Dedifferentiated amniotic fluid mesenchymal stem cell (primary cell): ENCODE measurements around the gene GNB4.

Experiments used
- DNase-seq: peaks from one replicate; pipeline ENCODE4 v3.0.0-alpha.2; 2016; ENCODE audit errors: extremely low spot score

Gene GNB4

DNA sequence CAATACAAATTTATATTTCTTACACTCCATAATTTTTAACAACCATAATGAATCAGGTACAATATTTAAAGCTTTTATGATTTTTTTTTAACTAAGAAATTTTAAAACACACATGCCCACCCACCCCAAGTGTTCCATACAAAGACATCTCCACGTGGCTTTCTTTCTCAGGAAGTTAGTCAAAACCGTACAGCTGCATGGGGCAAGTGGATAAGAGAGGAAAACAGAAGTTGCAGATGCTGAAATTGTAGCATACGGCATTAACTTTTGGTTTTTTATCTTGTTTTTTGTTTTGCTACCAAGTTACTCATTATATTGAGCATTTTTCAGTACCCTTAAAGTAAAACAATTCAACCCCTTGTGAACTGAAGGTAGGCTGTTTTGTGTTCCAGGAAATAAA, 14.8 kb downstream of the GNB4 start:
- DNase-seq: no peak

DNA sequence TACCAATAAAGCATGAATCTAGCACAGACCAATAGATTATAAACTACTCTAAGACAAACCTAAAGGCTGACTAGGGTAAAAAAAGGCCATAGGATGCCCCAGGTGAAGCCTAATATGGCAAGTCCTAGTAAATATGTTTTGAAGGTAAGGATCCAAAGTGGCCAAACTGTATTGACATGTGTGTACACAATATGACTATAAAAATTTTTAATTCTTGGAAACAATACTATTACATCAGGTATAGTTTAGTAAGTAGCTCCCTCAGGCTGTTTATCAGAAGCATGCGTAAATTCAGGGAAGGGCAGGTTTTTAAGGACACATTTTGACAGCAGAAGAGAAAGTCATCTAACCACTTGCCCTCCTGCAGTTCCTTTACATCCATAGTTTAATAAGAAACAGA, 18.8 kb downstream of the GNB4 start:
- no peak for DNase-seq

DNA sequence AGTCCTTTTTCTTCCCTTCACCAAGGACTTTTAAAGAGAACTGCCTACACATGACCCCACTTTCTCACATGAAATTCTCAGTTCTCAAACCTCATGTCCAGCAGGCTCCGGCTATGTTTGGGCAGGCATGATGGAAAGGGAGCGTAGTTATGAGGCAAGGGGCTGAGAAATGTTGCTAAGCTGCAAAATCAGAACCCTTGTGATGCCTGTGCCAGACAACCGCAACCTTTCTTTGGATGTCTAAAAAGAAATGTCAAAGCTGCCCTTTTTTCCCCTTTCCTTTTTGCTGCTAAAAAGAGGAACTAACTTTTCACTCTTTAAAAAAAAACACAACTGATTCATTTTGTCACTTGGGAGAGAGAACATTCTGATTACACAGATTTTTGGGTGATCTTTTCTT, 19.2 kb downstream of the GNB4 start:
- DNase-seq: no peak

DNA sequence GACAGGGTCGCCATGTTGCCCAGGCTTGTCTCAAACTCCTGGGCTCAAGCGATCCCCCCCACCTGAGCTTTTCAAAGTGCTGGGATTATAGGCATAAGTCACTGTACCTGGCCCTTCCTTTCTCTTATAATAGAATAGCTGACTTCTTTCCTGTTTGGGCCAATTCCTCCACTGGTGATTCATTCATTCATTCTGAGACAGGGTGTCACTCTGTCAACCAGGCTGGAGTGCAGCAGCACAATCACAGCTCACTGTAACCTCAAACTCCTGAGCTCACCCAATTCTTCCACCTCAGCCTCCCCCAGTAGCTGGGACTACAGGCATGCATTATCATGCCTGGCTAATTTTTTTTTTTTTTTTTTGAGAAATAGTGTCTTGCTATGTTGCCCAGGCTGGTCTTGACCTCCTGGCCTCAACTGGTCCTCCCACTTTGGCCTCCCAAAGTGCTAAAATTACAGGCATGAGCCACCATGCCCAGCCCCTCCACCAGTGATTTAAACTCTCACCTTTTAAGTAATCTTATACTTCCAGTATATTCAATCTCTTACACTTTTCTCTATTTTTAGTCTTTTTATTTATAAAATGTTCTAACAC, 20.9 kb downstream of the GNB4 start:
- no peak for DNase-seq

DNA sequence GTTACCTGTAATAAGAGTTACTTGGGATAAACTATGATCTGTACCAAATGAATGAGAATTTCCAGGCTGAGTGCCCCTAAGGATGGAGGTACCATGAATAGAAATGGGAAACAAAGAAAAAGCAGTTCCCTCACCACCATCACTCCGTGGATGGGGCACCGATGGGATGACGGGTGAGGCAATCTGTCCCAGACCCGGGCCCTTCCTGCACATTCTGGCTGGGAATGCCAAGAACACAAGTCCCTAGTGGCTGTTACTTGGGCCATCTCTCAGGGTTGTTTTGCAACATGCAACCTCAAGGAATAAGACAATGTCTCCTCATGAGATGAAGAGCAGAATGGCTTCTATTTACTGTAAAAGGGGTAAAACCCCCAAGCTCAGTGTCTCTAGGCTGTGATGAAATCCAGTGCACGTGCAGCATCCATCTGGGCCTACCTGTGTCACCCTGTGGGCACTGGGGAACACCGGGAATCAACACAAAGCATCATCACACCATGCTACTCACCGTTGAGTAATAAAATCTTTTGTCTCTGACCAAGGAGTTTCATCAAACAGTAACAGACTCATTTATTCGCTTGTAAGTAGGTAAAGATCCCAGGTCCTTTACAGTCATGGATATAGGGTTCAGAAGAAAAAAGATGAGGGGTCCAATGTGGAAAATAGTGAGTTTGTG, 22.3 kb downstream of the GNB4 start:
- no peak for DNase-seq

DNA sequence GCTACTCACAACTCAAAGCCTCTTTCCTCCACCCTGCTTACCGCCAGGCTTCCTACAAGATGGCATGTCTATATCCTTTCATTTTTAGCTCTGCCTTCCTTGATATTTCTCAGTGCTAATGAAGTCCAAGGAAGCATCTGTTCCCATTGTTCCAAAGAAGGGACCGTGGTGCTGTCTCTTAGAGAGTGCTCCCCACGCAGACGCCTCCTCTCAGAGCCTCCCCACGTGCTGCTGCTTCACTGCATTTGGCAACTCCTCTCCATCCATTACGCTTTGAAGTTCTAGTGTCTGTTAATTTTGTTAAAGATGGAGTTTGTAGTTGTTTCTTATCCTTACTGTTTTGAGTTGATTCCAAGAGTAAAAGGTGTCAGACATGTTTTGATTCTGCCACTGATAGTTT, 26.2 kb downstream of the GNB4 start:
- DNase-seq: no peak

DNA sequence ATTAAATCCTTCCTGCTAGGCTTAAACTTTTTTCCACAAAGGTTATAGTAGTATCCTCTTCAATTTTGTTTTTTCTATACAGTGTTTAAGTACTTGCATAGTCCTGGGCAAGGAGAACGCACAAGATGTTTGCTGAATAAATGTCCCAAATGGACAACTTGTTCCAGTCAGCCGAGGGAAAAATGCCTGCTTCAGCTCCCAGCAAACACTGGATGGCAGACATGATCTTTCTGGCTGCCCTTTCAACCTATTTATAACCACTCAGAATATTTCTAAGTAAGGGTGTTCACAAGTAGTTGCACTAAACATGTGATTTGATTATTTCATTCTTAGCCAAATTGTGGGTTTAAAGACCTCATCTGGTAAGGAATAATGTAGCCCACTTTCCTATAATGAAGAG, 29.8 kb downstream of the GNB4 start:
- DNase-seq: no peak

DNA sequence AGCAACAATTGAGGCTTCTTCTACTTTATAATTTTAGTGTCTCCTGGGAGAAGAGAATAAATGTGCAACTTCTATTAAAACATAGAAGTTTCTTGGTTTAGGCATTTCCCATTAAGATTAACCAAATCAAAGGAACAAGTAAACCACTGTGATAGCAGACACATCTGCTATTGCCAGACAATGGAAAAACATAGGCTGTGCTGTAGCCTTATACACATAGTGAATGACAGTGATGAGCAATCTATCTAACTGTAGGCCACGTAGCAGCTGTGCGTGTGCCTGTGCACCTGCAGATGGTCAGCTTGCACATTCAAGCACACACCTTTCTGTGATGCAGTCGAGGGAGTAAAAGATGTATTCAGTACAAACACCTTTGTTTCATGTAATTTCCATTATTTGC, 32.7 kb downstream of the GNB4 start:
- DNase-seq: no peak

DNA sequence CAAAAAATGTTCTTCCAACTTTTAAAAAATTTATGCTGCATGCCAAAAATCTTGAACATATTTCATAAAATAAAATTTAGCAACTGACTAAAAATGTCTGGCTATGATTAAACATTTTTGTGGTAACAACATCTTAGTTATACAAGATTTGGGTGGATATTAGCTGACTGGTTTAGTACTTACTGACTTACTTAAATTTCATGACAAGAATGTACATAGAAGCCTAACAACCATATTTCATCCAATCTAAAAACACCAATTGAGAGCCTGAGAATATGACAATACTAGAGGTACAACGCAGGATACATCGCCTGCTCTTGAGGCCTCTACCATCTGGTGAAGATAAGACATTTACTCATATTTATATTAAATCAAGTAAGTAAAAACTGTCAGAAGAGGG, 34.6 kb downstream of the GNB4 start:
- DNase-seq: peak; percentile 82

DNA sequence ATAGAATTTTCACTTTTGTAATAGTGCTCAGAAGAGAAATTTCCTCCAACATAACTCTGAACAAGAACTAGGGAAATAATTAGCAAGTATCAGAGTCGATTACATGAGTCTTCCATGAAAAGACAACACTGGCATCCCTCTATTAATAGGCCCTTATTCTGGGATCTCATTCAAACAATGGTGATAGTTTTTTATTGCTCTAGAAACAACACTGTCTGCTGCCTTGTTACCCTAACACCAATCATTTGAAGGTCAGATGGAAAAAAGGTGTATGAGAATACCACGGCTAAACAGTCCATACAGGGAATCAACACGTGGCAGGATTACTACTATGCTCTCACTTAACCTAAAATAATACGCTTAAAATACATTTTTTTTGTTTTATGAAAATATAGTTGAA, 35.9 kb downstream of the GNB4 start:
- no peak for DNase-seq

DNA sequence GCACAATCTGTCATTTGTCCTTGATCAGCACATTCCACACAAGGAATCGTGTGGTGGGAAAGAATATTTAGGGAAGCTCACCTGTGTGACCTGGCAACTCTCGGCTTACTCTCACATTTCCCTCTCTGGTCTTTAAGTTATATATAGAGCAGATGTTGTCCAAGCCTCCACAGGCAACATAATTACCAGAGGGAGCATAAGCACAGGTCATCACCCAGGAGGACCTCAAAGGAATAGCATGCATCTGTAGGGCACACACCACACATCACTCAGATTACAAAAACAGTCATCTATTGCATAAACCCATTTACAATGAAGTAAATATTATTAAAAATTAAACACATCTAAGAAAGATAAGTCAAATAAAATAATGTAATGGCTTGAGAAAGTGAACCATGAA, 36.5 kb downstream of the GNB4 start:
- DNase-seq: no peak

DNA sequence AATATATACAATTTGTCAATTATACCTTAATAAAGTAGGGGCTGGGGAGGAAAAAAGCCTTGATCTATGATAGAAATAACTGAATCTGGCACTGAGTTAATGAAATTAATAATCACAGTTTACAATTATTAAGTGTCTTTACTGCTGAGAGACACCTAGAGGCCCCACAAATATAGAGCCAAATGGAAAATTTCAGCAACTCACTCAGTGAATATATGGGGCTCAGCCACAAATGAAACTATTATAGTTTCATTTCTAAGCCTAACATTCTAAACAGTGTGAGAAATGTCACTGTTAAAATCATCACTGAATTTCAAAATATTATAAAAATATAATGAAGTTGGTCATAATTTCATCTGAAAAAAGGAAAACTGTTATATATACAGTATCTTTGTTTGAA, 40.3 kb downstream of the GNB4 start:
- DNase-seq: no peak

DNA sequence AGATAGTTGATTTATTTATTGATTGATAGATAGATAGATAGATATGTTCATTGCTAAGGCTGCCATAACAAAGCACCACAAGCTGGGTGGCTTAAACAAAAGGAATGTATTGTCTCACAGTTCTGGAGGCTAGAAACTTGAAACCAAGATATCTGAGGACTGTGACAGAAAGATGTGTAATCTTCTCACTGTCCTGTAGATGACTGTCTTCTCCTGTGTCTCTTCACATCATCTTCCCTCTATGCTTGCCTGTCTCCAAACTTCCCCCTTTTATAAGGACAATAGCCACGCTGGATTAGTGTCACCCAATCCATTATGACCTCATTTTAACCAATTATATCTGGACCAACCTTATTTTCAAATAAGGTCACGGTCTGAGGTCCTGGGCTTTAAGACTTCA, 40.9 kb downstream of the GNB4 start:
- DNase-seq: peak; percentile 27

DNA sequence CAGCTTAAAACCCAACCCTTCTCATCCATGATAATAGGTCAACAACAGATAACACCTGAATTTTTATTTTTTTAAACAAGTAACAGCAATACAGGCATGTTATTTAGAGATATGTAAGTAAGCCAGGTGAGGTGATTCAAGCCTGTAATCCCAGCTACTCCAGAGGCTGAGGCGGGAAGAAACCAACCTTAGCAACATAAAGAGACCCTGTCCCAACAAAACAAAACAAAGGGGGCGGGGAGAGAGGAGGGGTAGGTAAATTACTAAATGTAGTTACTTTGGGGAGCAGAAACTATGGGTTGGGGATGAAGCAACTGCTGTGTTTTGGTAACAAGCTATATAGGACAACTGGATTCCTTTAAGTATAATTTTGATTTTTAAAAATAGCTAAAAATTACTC, 47.0 kb downstream of the GNB4 start:
- DNase-seq: no peak

DNA sequence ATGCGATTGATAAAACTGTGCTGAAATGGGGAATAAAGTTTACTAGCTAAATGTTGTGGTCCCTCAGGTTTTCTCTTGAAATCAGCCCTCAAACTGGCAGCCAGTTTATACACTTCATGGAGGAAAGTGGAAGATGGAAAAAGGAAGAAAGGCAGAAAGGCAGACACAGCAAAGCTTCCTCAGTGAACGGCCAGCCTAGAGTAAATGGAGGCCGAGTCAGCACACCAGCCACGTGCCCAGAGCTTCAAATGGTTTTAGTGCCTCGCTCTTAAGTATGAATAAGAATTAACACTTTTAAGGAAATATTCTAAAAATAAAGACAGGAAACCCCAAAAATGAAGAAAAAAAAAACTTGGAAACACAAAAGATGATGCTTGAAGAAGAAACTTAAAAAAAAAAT, 48.3 kb downstream of the GNB4 start:
- DNase-seq: no peak

DNA sequence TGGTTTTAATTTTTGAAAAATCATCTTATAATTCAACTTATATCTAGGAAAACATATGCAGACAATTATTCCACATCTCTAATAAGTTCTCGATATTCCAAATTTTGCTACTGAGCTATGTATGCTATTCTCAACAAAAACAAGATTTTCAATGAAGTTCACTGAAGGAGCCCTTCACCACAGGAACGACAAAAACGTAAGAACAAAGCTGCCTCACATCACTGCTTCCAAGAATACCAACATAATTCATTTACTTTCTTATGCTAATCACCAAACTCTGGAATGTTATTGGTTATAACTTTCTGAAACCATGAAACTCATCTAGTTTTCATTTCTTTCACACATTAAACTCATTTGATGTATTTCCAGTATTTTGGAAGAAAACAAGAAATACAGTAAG, 49.7 kb downstream of the GNB4 start:
- no peak for DNase-seq

DNA sequence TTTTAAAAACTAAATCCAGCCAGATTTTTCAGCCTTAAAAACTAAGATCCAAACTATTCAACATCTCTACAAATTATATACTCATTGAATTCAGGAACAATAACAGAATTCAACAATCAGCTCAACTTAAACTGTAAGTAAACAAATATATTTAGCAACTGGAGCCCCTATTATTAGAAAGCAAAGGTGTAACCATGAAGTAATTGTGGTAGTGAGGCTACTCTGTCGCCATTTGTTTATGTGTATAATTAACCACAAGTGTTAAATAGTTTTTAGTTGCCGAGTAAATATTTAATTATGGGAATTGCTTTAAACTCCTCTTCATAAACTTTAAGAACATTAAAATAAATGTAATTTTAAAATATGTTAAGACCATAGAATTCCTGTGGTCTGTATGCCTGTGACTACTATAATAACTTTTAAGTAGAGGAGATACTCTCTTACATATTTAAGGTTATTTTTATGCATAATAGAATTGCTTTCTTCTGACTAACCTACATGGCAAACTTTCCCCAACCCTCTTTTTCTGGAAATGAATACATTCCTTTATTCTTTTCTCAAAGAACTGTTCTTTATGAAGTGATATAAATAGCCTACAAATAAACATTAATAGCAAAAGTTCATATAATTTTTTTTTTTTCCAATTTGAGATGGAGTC, 52.6 kb downstream of the GNB4 start:
- peak; percentile 25 for DNase-seq

DNA sequence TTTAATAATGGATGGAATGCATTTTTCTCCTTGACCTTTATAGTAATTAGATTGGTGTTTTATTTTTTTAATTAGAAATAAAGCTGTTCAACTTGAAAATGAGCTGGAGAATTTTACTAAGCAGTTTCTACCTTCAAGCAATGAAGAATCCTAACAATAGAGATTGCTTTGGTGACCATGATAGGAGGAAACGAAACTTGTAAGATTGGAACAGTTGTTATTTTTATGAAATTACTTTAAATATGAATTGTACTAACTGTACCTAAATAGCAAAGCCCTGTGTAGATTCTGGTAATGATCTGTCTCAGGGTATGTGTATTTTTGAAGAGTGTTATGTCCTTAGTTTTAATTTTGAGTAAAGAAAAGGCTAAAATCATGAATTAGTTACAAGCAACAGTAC, 59.4 kb downstream of the GNB4 start:
- DNase-seq: no peak

DNA sequence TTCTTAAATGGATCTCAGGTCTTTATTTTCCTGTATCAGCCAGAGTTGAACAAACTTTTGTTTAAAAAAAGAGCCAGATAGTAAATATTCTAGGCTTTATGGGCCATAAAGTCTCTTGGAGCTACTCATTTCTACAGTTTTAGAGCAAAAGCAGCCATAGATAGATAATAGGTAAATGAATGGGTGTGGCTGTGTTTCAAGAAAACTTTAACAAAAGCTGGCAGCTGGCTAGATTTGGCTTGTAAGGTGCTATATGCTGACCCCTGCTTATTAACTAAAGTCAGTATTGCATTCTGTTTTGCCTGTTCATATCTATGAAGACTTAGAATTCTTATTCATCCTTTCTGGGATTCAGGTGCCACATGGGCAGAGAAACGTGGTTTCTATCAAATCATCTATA, 74.8 kb downstream of the GNB4 start:
- DNase-seq: no peak

DNA sequence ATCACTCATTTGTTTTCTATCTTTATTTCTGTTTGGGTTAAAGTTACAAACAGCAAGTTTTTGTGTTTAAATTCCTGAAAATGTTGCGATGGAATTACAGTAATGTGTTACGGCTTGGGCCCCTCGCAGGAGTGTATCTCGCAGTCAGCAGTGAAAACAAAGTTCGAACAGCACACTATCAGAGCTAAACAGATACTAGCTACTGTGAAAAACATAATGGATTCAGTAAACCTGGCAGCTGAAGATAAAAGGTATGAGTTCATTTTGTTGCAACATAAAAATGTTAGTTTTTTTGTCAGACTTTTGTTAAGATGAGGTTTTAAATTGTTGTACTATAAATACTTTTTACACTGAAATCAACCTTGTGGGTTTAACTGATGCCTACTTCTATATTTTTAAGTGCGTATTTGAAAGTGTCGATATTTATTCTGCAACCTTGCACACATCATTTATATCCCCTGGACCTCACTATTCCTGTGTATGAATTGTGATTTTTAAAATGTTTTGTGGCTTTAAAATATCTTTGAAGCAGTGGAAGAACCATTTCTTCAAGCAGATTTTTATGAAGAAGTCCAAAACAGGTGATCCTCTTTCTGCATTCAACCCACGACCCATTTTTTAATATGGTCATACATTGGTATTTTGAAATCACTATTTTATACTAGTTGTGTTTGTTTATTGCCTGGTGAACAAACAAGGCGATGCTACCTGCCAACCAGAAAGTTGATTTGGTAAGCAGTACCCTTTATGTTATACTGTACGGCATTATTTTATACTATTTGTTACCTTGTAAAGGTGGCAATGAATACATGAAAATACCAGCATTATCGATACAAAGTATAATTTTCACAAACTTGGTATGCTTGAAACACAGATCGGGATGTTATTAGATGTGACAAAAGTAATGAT, 75.9 kb downstream of the GNB4 start:
- no peak for DNase-seq

DNA sequence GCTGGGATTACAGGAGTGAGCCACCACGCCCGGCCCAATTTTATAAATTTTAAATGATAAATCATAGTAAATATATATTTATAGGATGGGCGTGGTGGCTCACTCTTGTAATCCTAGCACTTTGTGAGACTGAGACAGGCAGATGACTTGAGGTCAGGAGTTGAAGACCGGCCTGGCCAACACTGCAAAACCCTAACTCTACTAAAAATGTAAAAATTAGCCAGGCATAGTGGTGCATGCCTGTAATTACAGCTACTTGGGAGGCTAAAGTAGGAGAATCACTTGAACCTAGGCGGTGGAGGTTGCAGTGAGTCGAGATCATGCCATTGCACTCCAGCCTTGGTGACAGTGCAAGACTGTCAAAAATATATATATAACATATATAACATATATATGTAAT, 77.3 kb downstream of the GNB4 start:
- no peak for DNase-seq

DNA sequence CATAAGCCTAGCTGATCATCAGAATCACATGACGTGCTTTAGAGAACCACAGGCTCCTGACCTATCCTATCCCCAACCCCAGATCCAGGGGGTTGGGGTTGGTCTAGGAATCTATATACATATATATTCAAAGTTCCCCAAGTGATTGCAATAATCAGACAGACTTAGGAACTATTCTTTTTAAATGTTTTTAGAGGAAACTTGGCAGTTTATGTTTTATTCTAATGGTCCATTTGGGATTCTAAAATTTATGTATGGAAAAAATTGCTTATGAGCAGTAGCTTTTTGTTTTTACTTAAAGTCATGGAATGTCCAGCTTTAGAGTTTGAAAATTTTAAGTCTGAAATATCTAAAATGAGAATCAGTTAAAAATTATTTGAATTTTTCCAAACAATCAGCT, 81.6 kb downstream of the GNB4 start:
- no peak for DNase-seq

DNA sequence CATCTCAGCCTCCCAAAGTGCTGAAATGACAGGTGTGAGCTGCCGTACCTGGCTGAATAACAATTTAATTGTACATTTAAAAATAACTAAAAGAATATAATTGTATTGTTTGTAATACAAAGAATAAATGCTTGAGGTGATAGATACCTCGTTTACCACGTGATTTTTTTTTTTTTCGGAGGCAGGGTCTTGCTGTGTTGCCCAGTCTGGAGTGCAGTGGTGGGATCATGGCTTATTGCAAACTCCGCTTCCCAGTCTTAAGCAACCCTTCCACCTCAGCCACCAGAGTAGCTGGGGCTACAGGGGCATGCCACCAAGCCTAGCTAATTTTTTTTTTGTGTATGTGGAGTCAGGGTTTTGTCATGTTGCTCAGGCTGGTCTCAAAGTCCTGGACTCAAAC, 87.9 kb downstream of the GNB4 start:
- DNase-seq: no peak
